ENCODE measurements around the gene CD2AP.

- TF ChIP-seq CTCF (IDR thresholded peaks at IDR 0.05), result no peak
- TF ChIP-seq POLR2AphosphoS5 (IDR thresholded peaks at IDR 0.05), result no peak
These were observed 193.3 kb downstream of the CD2AP start for GRCh38 chr6:47670851-47671250.

Data from breast epithelium (tissue), 3 donors.